CD4-positive, alpha-beta T cell (primary cell): ENCODE measurements around the gene KRT75. TPM values are rescaled to one million over a fixed set of nuclear protein-coding genes. Genes with fewer than 3 reads are reported as not detected.

Source experiments
- ATAC-seq: fragments of 200-7000 bp; cut with Tn5 transposase; one replicate; pipeline ENCODE4 v1.10.0; 2022; ENCODE audit warnings: mild to moderate bottlenecking; ENCODE audit not compliant: poor library complexity
- CTCF ChIA-PET: fragments of 350-600 bp; sonication (Branson Sonifier 250); formaldehyde crosslinking; loops from one replicate; lab custom pipeline; 2021; ENCODE audit warnings: antibody characterized with exemption, inconsistent platforms; lab: Charles Lee
- POLR2A ChIA-PET: fragments of 350-600 bp; sonication (Branson Sonifier 250); formaldehyde crosslinking; loops from one replicate; lab custom pipeline; 2021; ENCODE audit warnings: antibody characterized with exemption, inconsistent platforms; lab: Charles Lee
- DNase-seq, 14 experiments: peaks; one replicate each; pipeline ENCODE4 v3.0.0-alpha.2; 2013 to 2020; ENCODE audit warnings: mixed read lengths in 2 of 14
- H3K27ac ChIP-seq, 2 donors: one replicate each; pipeline versions ENCODE4 v1.5.1 to v1.7.0; 2013; ENCODE audit warnings: low read length in 2 of 2, low read depth in 1 of 2, mild to moderate bottlenecking in 1 of 2
- H3K27me3 ChIP-seq, 2 experiments: 1 replicate in 1 of 2; 2 replicates in 1 of 2; pipeline versions ENCODE4 v1.6.1 to v1.7.0; 2013; ENCODE audit warnings: low read length in 2 of 2, control low read depth in 1 of 2, mild to moderate bottlenecking in 1 of 2, moderate library complexity in 1 of 2; ENCODE audit not compliant: insufficient read depth in 2 of 2, control insufficient read depth in 1 of 2
- H3K36me3 ChIP-seq: one replicate; pipeline ENCODE4 v1.6.1; 2013; ENCODE audit warnings: low read length, control low read depth; ENCODE audit not compliant: insufficient read depth
- H3K4me1 ChIP-seq: one replicate; pipeline ENCODE4 v1.6.1; 2013; ENCODE audit warnings: low read length, control low read depth; ENCODE audit not compliant: insufficient read depth
- H3K4me3 ChIP-seq: one replicate; pipeline ENCODE4 v1.5.1; 2013; ENCODE audit warnings: mild to moderate bottlenecking, low read length, moderate library complexity
- H3K9me3 ChIP-seq, 2 experiments: 1 replicate in 1 of 2; 2 replicates in 1 of 2; pipeline versions ENCODE4 v1.6.1 to v1.7.0; 2013; ENCODE audit warnings: low read length in 2 of 2, mild to moderate bottlenecking in 2 of 2, control low read depth in 1 of 2, moderate library complexity in 1 of 2; ENCODE audit not compliant: control insufficient read depth in 1 of 2, insufficient read depth in 1 of 2
- H3K27ac Mint-ChIP-seq: one replicate; pipeline ENCODE4 v1.8.0; 2020; ENCODE audit warnings: mixed read lengths
- H3K27me3 Mint-ChIP-seq: one replicate; pipeline ENCODE4 v1.8.0; 2021; ENCODE audit warnings: mixed read lengths
- H3K36me3 Mint-ChIP-seq: one replicate; pipeline ENCODE4 v1.8.0; 2021; ENCODE audit warnings: low read depth, mixed read lengths
- H3K4me1 Mint-ChIP-seq: one replicate; pipeline ENCODE4 v1.8.0; 2021; ENCODE audit warnings: low read depth, mixed read lengths
- H3K4me3 Mint-ChIP-seq: one replicate; pipeline ENCODE4 v1.8.0; 2020; ENCODE audit warnings: mild to moderate bottlenecking, mixed read lengths
- H3K9me3 Mint-ChIP-seq: one replicate; pipeline ENCODE4 v1.8.0; 2020; ENCODE audit warnings: mixed read lengths
- intact Hi-C, 2 experiments: fragments of 100-400 bp; cut with DNase I in 1 of 2; cut with micrococcal nuclease in 1 of 2; formaldehyde crosslinking; loops; one replicate each; pipeline versions ENCODE4 v1.15.1 to v1.9.0; 2023 to 2025; cut with DNase I, micrococcal nuclease
- total RNA-seq, 174 experiments: library from RNA in 2 of 174; stranded (reverse) in 2 of 174; gene quantifications; one replicate each; pipeline ENCODE4 v1.2.3 and lab custom pipeline; 2021 to 2026
- TF ChIP-seq, protein P1 (sequence below): fragments of 200-600 bp; IDR thresholded peaks from one replicate; pipeline ENCODE4 v1.8.0; 2022; ENCODE audit warnings: antibody characterized with exemption, mild to moderate bottlenecking

The KRT75 gene
- total RNA-seq, 2 experiments from 2014 or later, result not detected

DNA sequence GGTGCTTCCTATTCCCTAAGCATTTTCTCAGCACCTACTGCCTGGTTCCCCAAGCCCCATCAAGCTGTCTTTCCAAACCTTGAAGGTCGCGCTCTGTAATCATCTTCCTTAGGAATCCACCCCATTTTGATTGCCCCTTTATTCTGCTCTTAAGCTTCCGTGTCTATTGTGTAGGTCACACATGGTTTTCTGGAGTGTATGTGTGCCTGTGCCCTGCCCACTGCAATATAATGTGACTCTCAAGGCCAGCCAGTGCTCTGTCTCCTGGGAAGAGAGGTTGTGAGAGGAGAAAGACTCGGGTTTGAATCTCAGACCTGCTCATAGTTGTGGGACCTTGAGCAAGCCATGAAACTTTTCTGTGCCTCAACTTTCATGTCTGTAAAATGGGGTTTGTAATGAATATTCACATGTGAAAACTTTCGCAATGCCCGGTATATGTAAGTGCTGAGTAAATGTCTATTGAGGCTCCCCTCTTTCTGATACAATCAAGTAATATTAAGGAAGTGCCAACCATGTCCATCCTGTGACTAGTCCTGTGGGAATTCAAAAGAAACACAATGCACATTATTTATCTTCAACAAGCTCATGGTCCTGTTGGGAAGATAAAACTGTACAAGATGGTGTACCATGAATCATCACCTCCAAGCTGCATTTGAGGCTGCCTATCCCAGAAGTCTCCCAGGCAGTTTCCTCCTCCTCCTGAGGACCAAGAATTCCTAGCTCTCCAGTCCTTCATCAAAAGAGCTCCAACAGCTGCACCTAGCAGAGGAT lies 774 bp upstream of the KRT75 start:
- TF ChIP-seq, protein P1, sequence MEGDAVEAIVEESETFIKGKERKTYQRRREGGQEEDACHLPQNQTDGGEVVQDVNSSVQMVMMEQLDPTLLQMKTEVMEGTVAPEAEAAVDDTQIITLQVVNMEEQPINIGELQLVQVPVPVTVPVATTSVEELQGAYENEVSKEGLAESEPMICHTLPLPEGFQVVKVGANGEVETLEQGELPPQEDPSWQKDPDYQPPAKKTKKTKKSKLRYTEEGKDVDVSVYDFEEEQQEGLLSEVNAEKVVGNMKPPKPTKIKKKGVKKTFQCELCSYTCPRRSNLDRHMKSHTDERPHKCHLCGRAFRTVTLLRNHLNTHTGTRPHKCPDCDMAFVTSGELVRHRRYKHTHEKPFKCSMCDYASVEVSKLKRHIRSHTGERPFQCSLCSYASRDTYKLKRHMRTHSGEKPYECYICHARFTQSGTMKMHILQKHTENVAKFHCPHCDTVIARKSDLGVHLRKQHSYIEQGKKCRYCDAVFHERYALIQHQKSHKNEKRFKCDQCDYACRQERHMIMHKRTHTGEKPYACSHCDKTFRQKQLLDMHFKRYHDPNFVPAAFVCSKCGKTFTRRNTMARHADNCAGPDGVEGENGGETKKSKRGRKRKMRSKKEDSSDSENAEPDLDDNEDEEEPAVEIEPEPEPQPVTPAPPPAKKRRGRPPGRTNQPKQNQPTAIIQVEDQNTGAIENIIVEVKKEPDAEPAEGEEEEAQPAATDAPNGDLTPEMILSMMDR, result no peak
- DNase-seq (no peak), ATAC-seq (no peak)
- Mint-ChIP-seq H3K36me3 (no peaks in the 10 kb centered on the region), H3K27me3 (peaks cover 39% of the 10 kb centered on the region), H3K9me3 (no peaks in the 10 kb centered on the region), H3K27ac (no peak overlapping the region), H3K4me1 (no peaks in the 10 kb centered on the region), H3K4me3 (no peak overlapping the region)
- CTCF ChIA-PET, result no interaction called here
- H3K27me3 ChIP-seq, result peaks cover 6 to 10% of the 10 kb centered on the region in 2 experiments
- H3K27ac ChIP-seq, result no peak overlapping the region
- POLR2A ChIA-PET, result no interaction called here
- H3K9me3 ChIP-seq, result no peaks in the 10 kb centered on the region
- no peaks in the 10 kb centered on the region for H3K4me1 ChIP-seq
- no peak overlapping the region for H3K4me3 ChIP-seq
- intact Hi-C loops, result no loop called here
- no peaks in the 10 kb centered on the region for H3K36me3 ChIP-seq

DNA sequence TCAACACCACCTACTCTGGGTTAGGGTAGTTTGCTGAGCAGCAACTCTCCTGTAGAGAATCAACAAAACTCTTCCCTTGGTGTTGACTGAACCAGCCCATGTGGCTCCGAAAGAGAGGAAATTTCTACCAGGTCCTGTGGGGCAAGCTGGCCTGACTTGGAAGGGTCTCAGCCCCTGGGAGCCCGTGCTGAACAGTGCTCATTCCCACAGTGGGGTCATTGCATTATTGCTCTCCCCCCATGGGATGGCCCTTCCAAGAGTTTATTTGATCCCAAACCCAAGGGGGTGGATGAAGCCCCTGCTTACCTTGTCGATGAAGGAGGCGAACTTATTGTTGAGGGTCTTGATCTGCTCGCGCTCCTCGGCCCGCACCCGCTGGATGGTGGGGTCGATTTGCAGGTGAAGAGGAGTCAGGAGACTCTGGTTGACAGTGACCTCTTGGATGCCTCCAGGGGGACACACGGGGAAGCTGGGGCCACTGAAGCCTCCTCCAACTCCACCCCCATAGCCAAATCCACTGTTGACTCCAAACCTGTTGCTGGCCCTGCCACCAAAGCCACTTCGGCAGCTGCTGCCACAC lies 580 bp downstream of the KRT75 start:
- intact Hi-C loops, result no loop called here
- Histone ChIP-seq H3K9me3 (no peaks in the 10 kb centered on the region), H3K36me3 (no peaks in the 10 kb centered on the region), H3K4me3 (no peak overlapping the region), H3K4me1 (no peaks in the 10 kb centered on the region), H3K27ac (no peak overlapping the region), H3K27me3 (peaks cover 6 to 10% of the 10 kb centered on the region in 2 experiments)
- ATAC-seq (no peak), DNase-seq (no peak)
- no peaks in the 10 kb centered on the region for H3K9me3 Mint-ChIP-seq
- TF ChIP-seq, protein P1, result no peak
- ChIA-PET POLR2A (no interaction called here), CTCF (no interaction called here)
- peaks cover 47% of the 10 kb centered on the region for H3K27me3 Mint-ChIP-seq
- H3K4me3 Mint-ChIP-seq, result no peak overlapping the region
- no peaks in the 10 kb centered on the region for H3K36me3 Mint-ChIP-seq
- H3K27ac Mint-ChIP-seq, result no peak overlapping the region
- H3K4me1 Mint-ChIP-seq, result no peaks in the 10 kb centered on the region

DNA sequence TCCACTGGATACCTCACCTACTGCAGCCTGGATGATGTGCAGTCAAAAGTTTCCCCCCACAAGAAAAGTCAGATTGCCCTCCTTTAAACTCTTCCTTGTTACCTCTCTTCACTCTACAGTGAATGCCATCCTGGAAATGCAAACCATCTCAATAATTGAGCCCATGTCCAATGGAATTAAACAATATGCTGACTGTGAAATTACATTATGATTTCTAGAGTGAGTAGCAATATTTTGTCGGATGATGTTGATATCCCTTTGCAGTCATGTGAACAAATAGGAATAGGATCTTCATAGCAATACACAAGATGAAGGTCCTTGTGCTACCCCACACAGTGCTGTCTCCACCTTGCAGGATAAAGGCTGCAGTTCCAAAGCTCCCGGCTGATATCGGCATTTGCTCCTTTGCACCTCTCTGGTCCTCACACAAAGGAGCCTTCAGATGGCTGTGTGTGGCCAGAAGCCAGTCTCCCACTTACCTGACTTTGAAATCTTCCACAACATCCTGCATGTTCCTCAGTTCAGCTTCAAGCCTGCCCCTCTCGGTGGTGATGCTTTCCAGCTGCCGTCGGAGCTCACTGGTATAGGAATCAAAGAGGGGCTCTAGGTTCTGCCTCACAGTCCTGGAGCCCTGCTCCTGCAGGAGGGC lies 1.5 kb downstream of the KRT75 start:
- Histone ChIP-seq H3K36me3 (no peaks in the 10 kb centered on the region), H3K27me3 (peaks cover 6 to 10% of the 10 kb centered on the region in 2 experiments), H3K27ac (no peak overlapping the region), H3K4me1 (no peaks in the 10 kb centered on the region), H3K4me3 (no peak overlapping the region), H3K9me3 (no peaks in the 10 kb centered on the region)
- TF ChIP-seq, protein P1, result no peak
- no peaks in the 10 kb centered on the region for H3K4me1 Mint-ChIP-seq
- H3K4me3 Mint-ChIP-seq, result no peak overlapping the region
- DNase-seq (no peak), ATAC-seq (no peak)
- H3K27ac Mint-ChIP-seq, result no peak overlapping the region
- H3K27me3 Mint-ChIP-seq, result peaks cover 47% of the 10 kb centered on the region
- no peaks in the 10 kb centered on the region for H3K9me3 Mint-ChIP-seq
- POLR2A ChIA-PET, result no interaction called here
- intact Hi-C loops, result no loop called here
- no peaks in the 10 kb centered on the region for H3K36me3 Mint-ChIP-seq
- CTCF ChIA-PET, result no interaction called here
